Liver (tissue), 3 donors: ENCODE data around the gene TLR1.
A peak's percentile ranks its signal among the peaks of the same experiment; 100 is the strongest.

ENCODE experiments used
- CTCF ChIP-seq: fragments of 150-350 bp; IDR thresholded peaks from 2 replicates; pipeline ENCODE4 v1.5.1; 2017; ENCODE audit warnings: improper control_type of control experiment, low read depth, low read length; ENCODE audit not compliant: missing input control
- EGR1 ChIP-seq, 2 donors: IDR thresholded peaks; 2 replicates each; pipeline ENCODE4 v1.6.1; 2016 to 2018; ENCODE audit warnings: antibody characterized with exemption in 2 of 2, low read depth in 2 of 2
- GABPA ChIP-seq, 2 donors: IDR thresholded peaks in 1 of 2; conservative IDR thresholded peaks in 1 of 2; 2 replicates each; pipeline ENCODE4 v1.6.1; 2016; ENCODE audit warnings: antibody characterized with exemption in 2 of 2, mild to moderate bottlenecking in 1 of 2, moderate library complexity in 1 of 2
- HNF4A ChIP-seq, 2 donors: conservative IDR thresholded peaks; 2 replicates each; pipeline ENCODE4 v1.6.1; 2016; ENCODE audit warnings: antibody characterized with exemption in 2 of 2, mild to moderate bottlenecking in 2 of 2
- HNF4G ChIP-seq: IDR thresholded peaks from 2 replicates; pipeline ENCODE4 v1.6.1; 2016; ENCODE audit warnings: antibody characterized with exemption
- MAX ChIP-seq: IDR thresholded peaks from 2 replicates; pipeline ENCODE4 v1.6.1; 2016; ENCODE audit warnings: antibody characterized with exemption
- NR2F2 ChIP-seq: IDR thresholded peaks from 2 replicates; pipeline ENCODE4 v1.6.1; 2016; ENCODE audit warnings: antibody characterized with exemption
- RAD21 ChIP-seq, 2 donors: IDR thresholded peaks; 2 replicates each; pipeline ENCODE4 v1.6.1; 2016; ENCODE audit warnings: antibody characterized with exemption in 2 of 2, mild to moderate bottlenecking in 2 of 2
- REST ChIP-seq: IDR thresholded peaks from 2 replicates; pipeline ENCODE4 v1.6.1; 2016; ENCODE audit warnings: antibody characterized with exemption, mild to moderate bottlenecking
- SP1 ChIP-seq: IDR thresholded peaks from 2 replicates; pipeline ENCODE4 v1.6.1; 2018; ENCODE audit warnings: antibody characterized with exemption, mild to moderate bottlenecking
- TAF1 ChIP-seq: conservative IDR thresholded peaks from 2 replicates; pipeline ENCODE4 v1.6.1; 2016; ENCODE audit warnings: antibody characterized with exemption, mild to moderate bottlenecking
- YY1 ChIP-seq: IDR thresholded peaks from 2 replicates; pipeline ENCODE4 v1.6.1; 2016; ENCODE audit warnings: antibody characterized with exemption, mild to moderate bottlenecking
- TF ChIP-seq, protein P1 (sequence below): IDR thresholded peaks from 2 replicates; pipeline ENCODE4 v1.6.1; 2016; ENCODE audit warnings: antibody characterized with exemption
- donor health status: healthy.
- donor health status: healthy.

DNA sequence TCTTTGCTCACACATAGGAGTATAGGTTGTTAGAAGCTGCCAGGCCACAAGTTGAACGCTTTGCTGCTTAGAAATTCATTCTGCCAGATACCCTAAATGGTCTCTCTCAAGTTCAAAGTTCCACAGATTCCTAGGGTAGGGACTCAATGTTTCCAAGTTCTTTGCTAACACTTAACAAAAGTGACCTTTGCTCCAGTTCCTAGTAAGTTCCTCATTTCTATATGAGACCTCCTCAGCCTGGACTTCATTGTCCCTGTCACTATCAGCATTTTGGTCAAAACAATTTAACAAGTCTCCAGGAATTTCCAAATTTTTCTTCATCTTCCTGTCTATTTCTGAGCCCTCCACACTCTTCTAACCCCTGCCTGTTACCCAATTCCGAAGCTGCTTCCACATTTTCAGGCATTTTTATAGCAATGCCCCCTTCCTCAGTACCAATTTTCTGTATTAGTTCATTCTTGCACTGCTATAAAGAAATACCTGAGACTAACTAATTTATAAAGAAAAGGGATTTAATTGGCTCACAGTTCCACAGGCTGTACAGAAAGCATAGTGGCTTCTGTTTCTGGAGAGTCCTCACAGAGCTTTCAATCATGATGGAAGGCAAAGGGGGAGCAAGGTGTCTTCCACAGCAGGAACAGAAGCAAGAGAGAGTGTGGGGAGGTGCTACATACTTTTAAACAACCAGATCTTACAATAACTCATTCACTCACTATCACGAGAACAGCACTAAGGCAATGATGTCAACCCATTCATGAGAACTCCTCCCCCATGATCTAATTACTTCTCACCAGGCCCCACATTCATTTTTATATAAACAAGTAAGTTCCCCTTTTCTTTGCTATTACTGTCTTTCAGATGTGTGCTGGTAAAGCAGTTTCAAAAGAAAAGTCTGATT, 11.5 kb upstream of the TLR1 start:
- TF ChIP-seq CTCF, result no peak
- TF ChIP-seq MAX, result no peak
- no peak for TF ChIP-seq RAD21 (IDR thresholded peaks at IDR 0.05)
- no peak for TF ChIP-seq YY1
- TF ChIP-seq SP1, result peak; percentile 9
- TF ChIP-seq HNF4A (conservative IDR thresholded peaks at IDR 0.05), result no peak
- TF ChIP-seq REST, result no peak
- TF ChIP-seq, protein P1, sequence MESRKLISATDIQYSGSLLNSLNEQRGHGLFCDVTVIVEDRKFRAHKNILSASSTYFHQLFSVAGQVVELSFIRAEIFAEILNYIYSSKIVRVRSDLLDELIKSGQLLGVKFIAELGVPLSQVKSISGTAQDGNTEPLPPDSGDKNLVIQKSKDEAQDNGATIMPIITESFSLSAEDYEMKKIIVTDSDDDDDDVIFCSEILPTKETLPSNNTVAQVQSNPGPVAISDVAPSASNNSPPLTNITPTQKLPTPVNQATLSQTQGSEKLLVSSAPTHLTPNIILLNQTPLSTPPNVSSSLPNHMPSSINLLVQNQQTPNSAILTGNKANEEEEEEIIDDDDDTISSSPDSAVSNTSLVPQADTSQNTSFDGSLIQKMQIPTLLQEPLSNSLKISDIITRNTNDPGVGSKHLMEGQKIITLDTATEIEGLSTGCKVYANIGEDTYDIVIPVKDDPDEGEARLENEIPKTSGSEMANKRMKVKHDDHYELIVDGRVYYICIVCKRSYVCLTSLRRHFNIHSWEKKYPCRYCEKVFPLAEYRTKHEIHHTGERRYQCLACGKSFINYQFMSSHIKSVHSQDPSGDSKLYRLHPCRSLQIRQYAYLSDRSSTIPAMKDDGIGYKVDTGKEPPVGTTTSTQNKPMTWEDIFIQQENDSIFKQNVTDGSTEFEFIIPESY, result no peak
- TF ChIP-seq GABPA (IDR thresholded peaks at IDR 0.05 in 1 of 2, conservative IDR thresholded peaks at IDR 0.05 in 1 of 2), result no peak
- no peak for TF ChIP-seq NR2F2
- no peak for TF ChIP-seq HNF4G
- TF ChIP-seq TAF1, result no peak
- no peak for TF ChIP-seq EGR1 (IDR thresholded peaks at IDR 0.05; ENCODE audit: low read depth in 2 of 2)
